Measurements from ENCODE around the gene PRKD1.

- TF ChIP-seq CTCF (IDR thresholded peaks at IDR 0.05) (peak in 1 of 3 donors; percentile 8), POLR2A (IDR thresholded peaks at IDR 0.05) (no peak)
Observed at GRCh38 chr14:29629839-29630238, 297.8 kb downstream of the PRKD1 start.
